ENCODE data around the gene CISTR. TPM values are rescaled to one million over a fixed set of nuclear protein-coding genes. Genes with fewer than 3 reads are reported as not detected.

The CISTR gene
- total and polyA plus RNA-seq, 2 donors (not counting 1 experiment from before 2014, with no cell fraction given), result not detected

DNA sequence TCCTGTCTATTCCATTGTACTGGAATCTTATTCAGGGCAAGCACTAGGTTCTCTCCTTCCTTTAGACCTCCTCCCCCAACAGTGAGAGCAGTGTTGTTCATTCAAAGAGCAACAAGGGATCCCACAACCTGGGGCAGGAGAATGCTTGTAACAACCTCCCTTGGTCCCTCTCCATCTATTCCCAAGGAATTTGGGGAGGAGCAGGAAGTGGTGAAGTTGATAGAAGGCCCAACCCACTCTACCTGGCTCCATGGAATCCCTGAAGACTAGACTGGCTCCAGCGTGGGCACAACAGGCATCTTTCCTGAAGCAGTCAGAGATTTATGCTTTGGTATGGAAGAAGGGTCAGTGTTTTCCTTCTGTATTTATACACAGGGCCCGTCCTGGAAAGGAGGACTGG, 33.4 kb upstream of the CISTR start:
- intact Hi-C loops (cut with micrococcal nuclease), result no loop called here
- no peak overlapping the region for H3K27ac Mint-ChIP-seq
- ChIA-PET CTCF (interaction anchor here (0.7 kb wide), 2 partner anchors 21 to 624 kb away, joined by 4 to 6 read pairs; no protein-coding TSS in a partner anchor), POLR2A (no interaction called here)
- Histone ChIP-seq H2AFZ (ENCODE audit: insufficient read depth, low read depth, low read length, poor library complexity, severe bottlenecking) (no peak overlapping the region), H3K79me2 (ENCODE audit: control insufficient read depth, insufficient read depth, low read length) (no peaks in the 10 kb centered on the region), H3K9ac (ENCODE audit: low read length) (no peak overlapping the region), H3K4me1 (ENCODE audit: control insufficient read depth in 2 of 2, insufficient read depth in 2 of 2, low read length in 2 of 2) (no peaks in the 10 kb centered on the region), H3K27me3 (replicated peaks in 1 of 4; ENCODE audit: control extremely low read depth in 1 of 4, control insufficient read depth in 3 of 4, insufficient read depth in 4 of 4, low read length in 3 of 4) (peaks cover 0 to 17% (median under 1%) of the 10 kb centered on the region in 4 experiments), H3K4me2 (replicated peaks; ENCODE audit: low read depth, low read length, poor library complexity, severe bottlenecking) (no peak overlapping the region), H3K4me3 (ENCODE audit: control extremely low read depth in 1 of 5, extremely low read depth in 1 of 5, insufficient read depth in 1 of 5, low read depth in 2 of 5, low read length in 4 of 5) (no peak overlapping the region), H3K27ac (ENCODE audit: low read length in 2 of 2) (no peak overlapping the region), H3K9me3 (ENCODE audit: control extremely low read depth in 1 of 3, control insufficient read depth in 2 of 3, insufficient read depth in 1 of 3, low read length in 2 of 3) (no peaks in the 10 kb centered on the region), H4K20me1 (ENCODE audit: control insufficient read depth, insufficient read depth, low read length, poor library complexity, severe bottlenecking) (no peaks in the 10 kb centered on the region), H3K36me3 (replicated peaks in 1 of 2; ENCODE audit: control extremely low read depth in 1 of 2, control insufficient read depth in 1 of 2, extremely low read depth in 1 of 2, insufficient read depth in 2 of 2, low read length in 1 of 2) (no peaks in the 10 kb centered on the region)
- H3K27me3 Mint-ChIP-seq, result peaks cover 37% of the 10 kb centered on the region
- H3K4me1 Mint-ChIP-seq, result no peaks in the 10 kb centered on the region
- 60% methylated on average over 1 of the region's 2 CpGs for WGBS (ENCODE audit: insufficient coverage)
- H3K9me3 Mint-ChIP-seq (ENCODE audit: insufficient read depth), result no peaks in the 10 kb centered on the region
- ATAC-seq (ENCODE audit: low read depth), result no peak
- H3K4me3 Mint-ChIP-seq, result no peak overlapping the region
- no peak for DNase-seq
- TF ChIP-seq EZH2 (IDR thresholded peaks at IDR 0.05; ENCODE audit: borderline replicate concordance, insufficient read depth, low read depth, low read length, poor library complexity, severe bottlenecking), result no peak
- TF ChIP-seq, protein P1, sequence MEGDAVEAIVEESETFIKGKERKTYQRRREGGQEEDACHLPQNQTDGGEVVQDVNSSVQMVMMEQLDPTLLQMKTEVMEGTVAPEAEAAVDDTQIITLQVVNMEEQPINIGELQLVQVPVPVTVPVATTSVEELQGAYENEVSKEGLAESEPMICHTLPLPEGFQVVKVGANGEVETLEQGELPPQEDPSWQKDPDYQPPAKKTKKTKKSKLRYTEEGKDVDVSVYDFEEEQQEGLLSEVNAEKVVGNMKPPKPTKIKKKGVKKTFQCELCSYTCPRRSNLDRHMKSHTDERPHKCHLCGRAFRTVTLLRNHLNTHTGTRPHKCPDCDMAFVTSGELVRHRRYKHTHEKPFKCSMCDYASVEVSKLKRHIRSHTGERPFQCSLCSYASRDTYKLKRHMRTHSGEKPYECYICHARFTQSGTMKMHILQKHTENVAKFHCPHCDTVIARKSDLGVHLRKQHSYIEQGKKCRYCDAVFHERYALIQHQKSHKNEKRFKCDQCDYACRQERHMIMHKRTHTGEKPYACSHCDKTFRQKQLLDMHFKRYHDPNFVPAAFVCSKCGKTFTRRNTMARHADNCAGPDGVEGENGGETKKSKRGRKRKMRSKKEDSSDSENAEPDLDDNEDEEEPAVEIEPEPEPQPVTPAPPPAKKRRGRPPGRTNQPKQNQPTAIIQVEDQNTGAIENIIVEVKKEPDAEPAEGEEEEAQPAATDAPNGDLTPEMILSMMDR (IDR thresholded peaks at IDR 0.05), result no peak

DNA sequence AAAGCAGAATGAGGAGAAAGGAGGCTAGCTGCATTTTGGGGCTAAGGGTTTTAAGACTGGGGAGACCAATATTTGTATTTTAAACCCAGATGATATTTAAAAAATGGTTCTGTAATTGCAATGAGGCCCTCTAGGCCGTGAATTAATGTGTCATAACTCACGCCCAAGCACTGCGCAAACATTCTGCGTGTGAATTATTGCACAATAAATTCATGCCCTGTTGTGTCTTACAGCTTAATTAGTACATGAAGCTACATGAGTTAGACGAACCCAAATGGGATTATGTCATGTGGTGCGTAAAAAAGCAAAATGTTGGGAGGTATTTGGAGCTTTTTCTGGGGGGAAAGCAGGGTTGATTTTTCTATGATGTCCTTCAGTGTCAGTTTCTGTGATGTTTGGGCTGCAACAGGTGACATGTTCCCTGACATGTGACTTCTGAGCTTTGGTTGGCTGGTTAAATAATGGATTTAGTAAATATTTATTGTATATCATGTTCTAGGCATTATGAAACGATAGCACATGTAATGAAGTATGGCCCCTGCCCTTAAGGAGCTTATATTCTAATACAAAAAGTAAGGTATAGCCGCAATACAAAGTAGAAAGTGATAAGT, 30.4 kb upstream of the CISTR start:
- no peak for ATAC-seq (ENCODE audit: low read depth)
- H3K4me2 ChIP-seq (replicated peaks; ENCODE audit: low read depth, low read length, poor library complexity, severe bottlenecking), result no peak overlapping the region
- H3K4me1 Mint-ChIP-seq, result no peaks in the 10 kb centered on the region

More for the DNA sequence above, 30.4 kb upstream of the CISTR start:
- no peaks in the 10 kb centered on the region for H3K36me3 ChIP-seq (replicated peaks in 1 of 2; ENCODE audit: control extremely low read depth in 1 of 2, control insufficient read depth in 1 of 2, extremely low read depth in 1 of 2, insufficient read depth in 2 of 2, low read length in 1 of 2)
- 95% methylated on average over 4 of the region's 8 CpGs for WGBS (ENCODE audit: insufficient coverage)
- peaks cover 0 to 13% (median 5%) of the 10 kb centered on the region in 4 experiments for H3K27me3 ChIP-seq (replicated peaks in 1 of 4; ENCODE audit: control extremely low read depth in 1 of 4, control insufficient read depth in 3 of 4, insufficient read depth in 4 of 4, low read length in 3 of 4)
- POLR2A ChIA-PET, result no interaction called here
- H4K20me1 ChIP-seq (ENCODE audit: control insufficient read depth, insufficient read depth, low read length, poor library complexity, severe bottlenecking), result no peaks in the 10 kb centered on the region
- H3K27ac ChIP-seq (ENCODE audit: low read length in 2 of 2), result no peak overlapping the region
- H2AFZ ChIP-seq (ENCODE audit: insufficient read depth, low read depth, low read length, poor library complexity, severe bottlenecking), result no peak overlapping the region
- H3K4me1 ChIP-seq (ENCODE audit: control insufficient read depth in 2 of 2, insufficient read depth in 2 of 2, low read length in 2 of 2), result no peaks in the 10 kb centered on the region
- Mint-ChIP-seq H3K9me3 (ENCODE audit: insufficient read depth) (no peaks in the 10 kb centered on the region), H3K4me3 (no peak overlapping the region), H3K27ac (no peak overlapping the region), H3K27me3 (peaks cover 29% of the 10 kb centered on the region)
- no peaks in the 10 kb centered on the region for H3K79me2 ChIP-seq (ENCODE audit: control insufficient read depth, insufficient read depth, low read length)
- intact Hi-C loops (cut with micrococcal nuclease), result no loop called here
- no peak for TF ChIP-seq EZH2 (IDR thresholded peaks at IDR 0.05; ENCODE audit: borderline replicate concordance, insufficient read depth, low read depth, low read length, poor library complexity, severe bottlenecking)
- TF ChIP-seq, protein P1 (IDR thresholded peaks at IDR 0.05), result no peak
- no peak for DNase-seq
- no peak overlapping the region for H3K4me3 ChIP-seq (ENCODE audit: control extremely low read depth in 1 of 5, extremely low read depth in 1 of 5, insufficient read depth in 1 of 5, low read depth in 2 of 5, low read length in 4 of 5)
- H3K9ac ChIP-seq (ENCODE audit: low read length), result no peak overlapping the region
- H3K9me3 ChIP-seq (ENCODE audit: control extremely low read depth in 1 of 3, control insufficient read depth in 2 of 3, insufficient read depth in 1 of 3, low read length in 2 of 3), result no peaks in the 10 kb centered on the region
- CTCF ChIA-PET, result interaction anchor here (1.5 kb wide), 1 partner anchor 27 kb away, joined by 3 read pairs; no protein-coding TSS in a partner anchor

Measured in B cell (primary cell).